Measurements from ENCODE around the gene MRPL40. TPM values are rescaled to one million over a fixed set of nuclear protein-coding genes. Genes with fewer than 3 reads are reported as not detected.
A peak's percentile ranks its signal among the peaks of the same experiment; 100 is the strongest.

The MRPL40 gene
- total RNA-seq, 1 experiment from 2014 or later = 40.1 TPM

GRCh38 chr22:19447330-19448075, 15.2 kb downstream of the MRPL40 start, which contains the start of gene C22orf39 (continued):
- TF ChIP-seq EZH2phosphoT487 (IDR thresholded peaks at IDR 0.05; ENCODE audit: borderline replicate concordance) = no peak
- TF ChIP-seq EGR1 (IDR thresholded peaks at IDR 0.05; ENCODE audit: low read depth) = no peak

GRCh38 chr22:19448076-19448607, 15.8 kb downstream of the MRPL40 start:
- BruUV-seq (replicated peaks) = no TSS peak
- Histone ChIP-seq H3K9me2 (ENCODE audit: insufficient read depth) (no peaks in the 10 kb centered on the region), H4K20me1 (ENCODE audit: insufficient read depth) (peaks cover 2% of the 10 kb centered on the region; the same call in 1 of the 2 replicates), H2AFZ (ENCODE audit: low read depth, low read length, poor library complexity, severe bottlenecking) (no peak overlapping the region), H3K36me3 (ENCODE audit: control insufficient read depth in 1 of 2, insufficient read depth in 2 of 2, low read length in 2 of 2) (peaks cover 26 to 29% of the 10 kb centered on the region in 2 experiments; a peak in 3 of 4 replicates), H3K4me1 (ENCODE audit: control insufficient read depth in 1 of 2, insufficient read depth in 2 of 2, low read length in 2 of 2) (peaks cover 15 to 16% of the 10 kb centered on the region in 2 experiments), H3K4me2 (ENCODE audit: low read length) (peak overlapping the region; percentile 91), H3K4me3 (replicated peaks in 1 of 2; ENCODE audit: low read depth in 1 of 2, low read length in 2 of 2) (peak overlapping the region; percentile 71 to 93), H3K9ac (ENCODE audit: low read length) (peak overlapping the region; percentile 84), H3K27me3 (ENCODE audit: insufficient read depth, low read length) (no peaks in the 10 kb centered on the region), H3K9me3 (ENCODE audit: control insufficient read depth in 1 of 2, insufficient read depth in 1 of 2, low read depth in 1 of 2, low read length in 2 of 2) (no peaks in the 10 kb centered on the region), H3K27ac (ENCODE audit: low read depth, low read length) (peak overlapping the region; percentile 91), H3K79me2 (ENCODE audit: insufficient read depth, low read length) (peaks cover 44% of the 10 kb centered on the region)
- RAD21 ChIA-PET (ENCODE audit: low non-redundant PET in 1 of 2, low total read pairs in 2 of 2, uncharacterized antibody in 2 of 2, unreplicated experiment in 2 of 2) = no interaction called here
- intact Hi-C loops (cut with micrococcal nuclease) = no loop called here
- ATAC-seq (peak; percentile 10; the same call in 1 of the 2 replicates), DNase-seq (ENCODE audit: low read depth, low spot score) (no peak)
- CTCF ChIA-PET = no interaction called here
- POLR2A ChIA-PET = no interaction called here
- TF ChIP-seq POLR2A (IDR thresholded peaks at IDR 0.05; ENCODE audit: borderline replicate concordance, extremely low read depth, insufficient read depth, insufficient read length) = no peak
- TF ChIP-seq CBX3 (IDR thresholded peaks at IDR 0.05; ENCODE audit: low read depth) = no peak
- TF ChIP-seq SP1 (IDR thresholded peaks at IDR 0.05; ENCODE audit: low read depth) = no peak
- no peak for TF ChIP-seq EGR1 (IDR thresholded peaks at IDR 0.05; ENCODE audit: low read depth)
- no peak for TF ChIP-seq RAD21 (IDR thresholded peaks at IDR 0.05; ENCODE audit: low read depth)
- TF ChIP-seq ZNF274 (IDR thresholded peaks at IDR 0.05; ENCODE audit: low read depth, low read length) = no peak
- no peak for TF ChIP-seq SRF (IDR thresholded peaks at IDR 0.05; ENCODE audit: low read depth)
- TF ChIP-seq ATF3 (IDR thresholded peaks at IDR 0.05) = no peak
- TF ChIP-seq MAX (IDR thresholded peaks at IDR 0.05) = no peak
- TF ChIP-seq POLR2AphosphoS5 (IDR thresholded peaks at IDR 0.05; ENCODE audit: low read depth, low read length) = no peak
- TF ChIP-seq SIN3A (IDR thresholded peaks at IDR 0.05; ENCODE audit: low read depth) = no peak
- no peak for TF ChIP-seq REST (IDR thresholded peaks at IDR 0.05; ENCODE audit: low read depth)
- TF ChIP-seq ZBTB33 (IDR thresholded peaks at IDR 0.05; ENCODE audit: extremely low read depth, insufficient replicate concordance, low read length) = no peak
- TF ChIP-seq CEBPB (IDR thresholded peaks at IDR 0.05; ENCODE audit: low read depth) = no peak
- TF ChIP-seq ELF1 (IDR thresholded peaks at IDR 0.05; ENCODE audit: borderline replicate concordance, low read depth) = no peak
- TF ChIP-seq EZH2 (IDR thresholded peaks at IDR 0.05) = no peak
